Smooth muscle cell (in vitro differentiated cells): ENCODE results near the gene DPP10. TPM values are rescaled to one million over a fixed set of nuclear protein-coding genes. Genes with fewer than 3 reads are reported as not detected.

Source experiments
- DNase-seq: peaks from one replicate; lab custom pipeline; 2025; ENCODE audit not compliant: unreplicated experiment; lab: John Stamatoyannopoulos, UW
- H2AFZ ChIP-seq: fragments of 200-600 bp; sonication (generic); 2 replicates; pipeline ENCODE4 v1.6.0; 2016; ENCODE audit warnings: antibody characterized with exemption, low read depth, mild to moderate bottlenecking
- H3F3A ChIP-seq: fragments of 200-600 bp; sonication (generic); 2 replicates; pipeline ENCODE4 v1.6.0; 2017; ENCODE audit warnings: antibody characterized with exemption, low read depth
- H3K27ac ChIP-seq: fragments of 200-600 bp; sonication (generic); 2 replicates; pipeline ENCODE4 v1.5.1; 2016; ENCODE audit warnings: low read depth, mild to moderate bottlenecking
- H3K27me3 ChIP-seq: fragments of 200-600 bp; sonication (generic); 2 replicates; pipeline ENCODE4 v1.6.1; 2016; ENCODE audit warnings: low read depth, mild to moderate bottlenecking
- H3K36me3 ChIP-seq: fragments of 200-600 bp; sonication (generic); 2 replicates; pipeline ENCODE4 v1.5.1; 2016; ENCODE audit warnings: low read depth
- H3K4me1 ChIP-seq: fragments of 200-600 bp; sonication (generic); 2 replicates; pipeline ENCODE4 v1.5.1; 2016; ENCODE audit warnings: low read depth
- H3K4me2 ChIP-seq: fragments of 200-600 bp; sonication (generic); 2 replicates; pipeline ENCODE4 v1.6.0; 2016; ENCODE audit warnings: mild to moderate bottlenecking
- H3K4me3 ChIP-seq: fragments of 200-600 bp; sonication (generic); 2 replicates; pipeline ENCODE4 v1.5.1; 2016; ENCODE audit warnings: mild to moderate bottlenecking
- H3K79me2 ChIP-seq: fragments of 200-600 bp; sonication (generic); 2 replicates; pipeline ENCODE4 v1.6.0; 2016; ENCODE audit warnings: low read depth, mild to moderate bottlenecking
- H3K9ac ChIP-seq: fragments of 200-600 bp; sonication (generic); 2 replicates; pipeline ENCODE4 v1.6.0; 2016; ENCODE audit warnings: low read depth
- H3K9me3 ChIP-seq: fragments of 200-600 bp; sonication (generic); replicated peaks from 2 replicates; pipeline ENCODE4 v1.5.1; 2016; ENCODE audit warnings: low read depth
- H4K20me1 ChIP-seq: fragments of 200-600 bp; sonication (generic); 2 replicates; pipeline ENCODE4 v1.6.0; 2016; ENCODE audit warnings: low read depth
- CTCF ChIP-seq: fragments of 200-600 bp; sonication (generic); IDR thresholded peaks from 2 replicates; pipeline ENCODE4 v1.5.1; 2017; ENCODE audit warnings: borderline replicate concordance, mild to moderate bottlenecking, antibody characterized with exemption; ENCODE audit not compliant: insufficient read depth, poor library complexity, severe bottlenecking
- WGBS: methylation state at CpG from one replicate; pipeline ENCODE4 v1.1.7; 2016; ENCODE audit warnings: low lambda C conversion rate; 5-methylcytosine and 5-hydroxymethylcytosine counted together
- polyA plus RNA-seq: library from polyadenylated mRNA; unstranded; fragments of >200 nt; fragmentation: Nextera tagmentation; extraction: Ambion mirVana; gene quantifications from 2 replicates; pipeline ENCODE4 v1.2.1, GENCODE V29; 2016
- total RNA-seq: library from RNA; depleted of rRNA; stranded (reverse); fragments of >200 nt; gene quantifications from 2 replicates; pipeline ENCODE4 v1.2.3, GENCODE V29; 2014

DPP10 gene
- total and polyA plus RNA-seq, 2 experiments from 2014 or later, result 3.6 TPM; not detected in 1

GRCh38 chr2:115057473-115057872 lies 615.0 kb downstream of the DPP10 start:
- no peak for DNase-seq
- H3F3A ChIP-seq, result no peaks in the 10 kb centered on the region
- no peak overlapping the region for H3K9ac ChIP-seq
- H2AFZ ChIP-seq, result no peak overlapping the region
- no peak overlapping the region for H3K4me3 ChIP-seq
- H3K79me2 ChIP-seq, result no peaks in the 10 kb centered on the region
- no peak overlapping the region for H3K4me2 ChIP-seq
- H3K4me1 ChIP-seq, result no peaks in the 10 kb centered on the region
- no peak overlapping the region for H3K27ac ChIP-seq
- no peaks in the 10 kb centered on the region for H3K9me3 ChIP-seq
- H4K20me1 ChIP-seq, result no peaks in the 10 kb centered on the region
- WGBS, result 62% methylated on average over 2 of the region's 2 CpGs
- no peaks in the 10 kb centered on the region for H3K27me3 ChIP-seq
- H3K36me3 ChIP-seq, result no peaks in the 10 kb centered on the region
- no peak for TF ChIP-seq CTCF

GRCh38 chr2:115070002-115070401 lies 627.6 kb downstream of the DPP10 start:
- TF ChIP-seq CTCF, result no peak
- H3K36me3 ChIP-seq, result no peaks in the 10 kb centered on the region
- peaks cover 5% of the 10 kb centered on the region for H3K9me3 ChIP-seq
- H3K79me2 ChIP-seq, result no peaks in the 10 kb centered on the region
- H2AFZ ChIP-seq, result no peak overlapping the region
- no peak overlapping the region for H3K4me2 ChIP-seq
- H3K27ac ChIP-seq, result no peak overlapping the region
- H3K9ac ChIP-seq, result no peak overlapping the region
- H3K4me1 ChIP-seq, result no peaks in the 10 kb centered on the region
- H3K27me3 ChIP-seq, result no peaks in the 10 kb centered on the region
- no peaks in the 10 kb centered on the region for H3F3A ChIP-seq
- H4K20me1 ChIP-seq, result no peaks in the 10 kb centered on the region
- DNase-seq, result no peak
- no peak overlapping the region for H3K4me3 ChIP-seq

- peaks cover 5% of the 10 kb centered on the region for H3K9me3 ChIP-seq
- H4K20me1 ChIP-seq, result no peaks in the 10 kb centered on the region
- WGBS, result 87% methylated on average over 4 of the region's 4 CpGs
- no peak overlapping the region for H3K9ac ChIP-seq
- no peaks in the 10 kb centered on the region for H3F3A ChIP-seq
- no peaks in the 10 kb centered on the region for H3K36me3 ChIP-seq
- no peaks in the 10 kb centered on the region for H3K27me3 ChIP-seq
- H2AFZ ChIP-seq, result no peak overlapping the region
- no peak for TF ChIP-seq CTCF
- H3K4me2 ChIP-seq, result no peak overlapping the region
- no peak overlapping the region for H3K4me3 ChIP-seq
- no peak for DNase-seq
- H3K27ac ChIP-seq, result no peak overlapping the region
- H3K79me2 ChIP-seq, result no peaks in the 10 kb centered on the region
- no peaks in the 10 kb centered on the region for H3K4me1 ChIP-seq
Observed at GRCh38 chr2:115071534-115071933, 629.1 kb downstream of the DPP10 start.

GRCh38 chr2:115075800-115076199 lies 633.4 kb downstream of the DPP10 start:
- Histone ChIP-seq H3F3A (no peaks in the 10 kb centered on the region), H3K36me3 (no peaks in the 10 kb centered on the region), H4K20me1 (no peaks in the 10 kb centered on the region), H3K79me2 (no peaks in the 10 kb centered on the region), H3K9ac (no peak overlapping the region), H3K27ac (no peak overlapping the region), H3K4me3 (no peak overlapping the region), H2AFZ (no peak overlapping the region), H3K27me3 (no peaks in the 10 kb centered on the region), H3K4me1 (no peaks in the 10 kb centered on the region), H3K4me2 (no peak overlapping the region), H3K9me3 (no peaks in the 10 kb centered on the region)
- TF ChIP-seq CTCF, result no peak
- no peak for DNase-seq
- 82% methylated on average over 2 of the region's 2 CpGs for WGBS
